ENCODE measurements around the gene IQCH.

- TF ChIP-seq CTCF (IDR thresholded peaks at IDR 0.05) (no peak), FOXK1 (CRISPR knock-in tag; IDR thresholded peaks at IDR 0.05) (no peak), HMGXB4 (CRISPR knock-in tag; IDR thresholded peaks at IDR 0.05) (no peak)
Measured at GRCh38 chr15:67405208-67406191, 150.9 kb downstream of the IQCH start.
